Duodenal mucosa (tissue), 2 donors: ENCODE data around the gene HS3ST3B1.

Source experiments
- H3K27ac ChIP-seq: one replicate; pipeline ENCODE4 v1.7.0; 2013; ENCODE audit warnings: low read depth, low read length
- H3K27me3 ChIP-seq, 2 donors: one replicate each; pipeline ENCODE4 v1.7.0; 2013; ENCODE audit warnings: low read length in 2 of 2, control low read depth in 1 of 2; ENCODE audit not compliant: insufficient read depth in 2 of 2, control insufficient read depth in 1 of 2
- H3K36me3 ChIP-seq, 2 donors: one replicate each; pipeline ENCODE4 v1.7.0; 2013; ENCODE audit warnings: low read length in 2 of 2, control low read depth in 1 of 2; ENCODE audit not compliant: insufficient read depth in 2 of 2, control insufficient read depth in 1 of 2
- H3K4me1 ChIP-seq, 2 donors: one replicate each; pipeline ENCODE4 v1.7.0; 2013; ENCODE audit warnings: low read length in 2 of 2, control low read depth in 1 of 2; ENCODE audit not compliant: insufficient read depth in 2 of 2, control insufficient read depth in 1 of 2
- H3K4me3 ChIP-seq, 2 donors: one replicate each; pipeline ENCODE4 v1.7.0; 2013; ENCODE audit warnings: low read length in 2 of 2, low read depth in 1 of 2
- H3K9ac ChIP-seq, 2 donors: one replicate each; pipeline ENCODE4 v1.7.0; 2013; ENCODE audit warnings: low read length in 2 of 2, low read depth in 1 of 2
- H3K9me3 ChIP-seq, 2 donors: one replicate each; pipeline ENCODE4 v1.7.0; 2013; ENCODE audit warnings: low read length in 2 of 2, control low read depth in 1 of 2; ENCODE audit not compliant: control insufficient read depth in 1 of 2

The HS3ST3B1 gene

DNA sequence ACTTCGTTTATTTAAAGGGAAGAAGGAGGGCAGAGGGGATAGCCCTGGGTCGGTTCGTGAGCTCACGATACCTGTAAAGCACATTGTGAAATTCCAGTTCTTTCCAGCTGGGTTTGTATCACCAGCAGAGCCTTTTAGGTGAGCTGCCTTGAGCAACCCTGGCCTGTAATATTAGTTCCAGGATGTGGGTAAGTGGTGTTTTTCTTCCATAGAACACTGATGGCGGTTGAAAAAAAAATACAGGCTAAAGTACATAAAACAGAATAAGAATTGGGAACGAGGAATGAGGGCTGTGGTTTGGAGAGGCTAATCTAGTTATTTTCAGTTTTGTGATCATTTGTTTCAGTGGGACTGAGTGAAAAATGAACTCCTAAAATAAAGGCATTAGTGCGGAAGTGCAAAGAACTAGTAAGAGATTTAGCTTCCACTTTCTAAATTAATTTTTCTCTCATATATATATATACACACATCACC is 20.6 kb downstream of the HS3ST3B1 start:
- no peak overlapping the region for H3K4me3 ChIP-seq
- H3K27me3 ChIP-seq, result no peaks in the 10 kb centered on the region
- H3K9ac ChIP-seq, result no peak overlapping the region
- no peaks in the 10 kb centered on the region for H3K9me3 ChIP-seq
- no peak overlapping the region for H3K27ac ChIP-seq
- no peaks in the 10 kb centered on the region for H3K36me3 ChIP-seq
- peaks cover 0 to 3% of the 10 kb centered on the region in 2 donors for H3K4me1 ChIP-seq

DNA sequence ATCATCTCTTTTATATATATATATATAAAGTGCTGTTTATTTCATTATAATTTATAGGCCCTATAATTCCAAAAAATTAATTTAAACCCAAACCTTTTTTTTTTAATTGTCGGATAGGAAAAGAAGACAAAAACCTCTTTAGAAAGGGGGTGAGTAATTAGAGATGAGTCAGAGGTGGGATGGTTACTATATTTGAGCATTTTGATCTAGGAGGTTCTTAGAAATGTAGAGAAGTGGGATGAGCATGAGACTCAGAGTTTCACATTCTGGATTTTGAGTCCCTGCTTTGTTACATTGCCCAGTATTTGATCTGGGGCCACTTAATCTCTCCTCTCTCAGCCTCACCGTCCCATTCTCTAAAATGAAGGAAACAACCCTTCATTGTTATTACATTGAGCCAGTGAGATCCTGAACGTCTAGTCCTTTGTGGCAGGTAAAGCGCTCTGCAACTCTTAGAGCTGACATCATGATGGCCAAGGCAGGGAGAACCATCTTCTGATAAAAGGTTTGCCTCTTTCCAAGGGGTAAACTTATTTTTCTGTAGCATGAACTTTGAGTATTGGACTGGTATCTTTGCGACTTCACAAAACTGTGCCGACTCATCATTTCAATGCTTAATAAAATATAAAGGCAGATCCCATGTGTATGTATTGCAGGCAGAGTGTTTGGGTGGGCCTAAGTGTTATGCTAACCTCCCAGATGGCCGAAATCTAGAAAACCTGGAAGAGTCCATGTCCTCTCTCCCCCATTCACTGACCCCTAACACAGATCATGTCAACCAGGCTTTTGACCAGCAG is 21.3 kb downstream of the HS3ST3B1 start:
- Histone ChIP-seq H3K27ac (no peak overlapping the region), H3K4me3 (no peak overlapping the region), H3K36me3 (no peaks in the 10 kb centered on the region), H3K9ac (no peak overlapping the region), H3K9me3 (no peaks in the 10 kb centered on the region), H3K4me1 (peaks cover 0 to 3% of the 10 kb centered on the region in 2 donors), H3K27me3 (no peaks in the 10 kb centered on the region)

GRCh38 chr17:14323522-14323981 is 22.7 kb downstream of the HS3ST3B1 start:
- H3K27ac ChIP-seq, result no peak overlapping the region
- H3K4me3 ChIP-seq, result no peak overlapping the region
- H3K9me3 ChIP-seq, result no peaks in the 10 kb centered on the region
- H3K36me3 ChIP-seq, result no peaks in the 10 kb centered on the region
- no peak overlapping the region for H3K9ac ChIP-seq
- H3K27me3 ChIP-seq, result no peaks in the 10 kb centered on the region
- peaks cover 0 to 3% of the 10 kb centered on the region in 2 donors for H3K4me1 ChIP-seq

GRCh38 chr17:14325618-14326167 is 24.8 kb downstream of the HS3ST3B1 start:
- no peak overlapping the region for H3K9ac ChIP-seq
- no peak overlapping the region for H3K4me3 ChIP-seq
- no peaks in the 10 kb centered on the region for H3K27me3 ChIP-seq
- H3K27ac ChIP-seq, result no peak overlapping the region
- H3K9me3 ChIP-seq, result no peaks in the 10 kb centered on the region
- H3K4me1 ChIP-seq, result peaks cover 0 to 3% of the 10 kb centered on the region in 2 donors
- H3K36me3 ChIP-seq, result no peaks in the 10 kb centered on the region

- Histone ChIP-seq H3K4me3 (no peak overlapping the region), H3K4me1 (no peaks in the 10 kb centered on the region), H3K9me3 (no peaks in the 10 kb centered on the region), H3K27me3 (no peaks in the 10 kb centered on the region), H3K9ac (no peak overlapping the region), H3K36me3 (no peaks in the 10 kb centered on the region), H3K27ac (no peak overlapping the region)
These were observed 29.1 kb downstream of the HS3ST3B1 start for GRCh38 chr17:14329900-14330491.

DNA sequence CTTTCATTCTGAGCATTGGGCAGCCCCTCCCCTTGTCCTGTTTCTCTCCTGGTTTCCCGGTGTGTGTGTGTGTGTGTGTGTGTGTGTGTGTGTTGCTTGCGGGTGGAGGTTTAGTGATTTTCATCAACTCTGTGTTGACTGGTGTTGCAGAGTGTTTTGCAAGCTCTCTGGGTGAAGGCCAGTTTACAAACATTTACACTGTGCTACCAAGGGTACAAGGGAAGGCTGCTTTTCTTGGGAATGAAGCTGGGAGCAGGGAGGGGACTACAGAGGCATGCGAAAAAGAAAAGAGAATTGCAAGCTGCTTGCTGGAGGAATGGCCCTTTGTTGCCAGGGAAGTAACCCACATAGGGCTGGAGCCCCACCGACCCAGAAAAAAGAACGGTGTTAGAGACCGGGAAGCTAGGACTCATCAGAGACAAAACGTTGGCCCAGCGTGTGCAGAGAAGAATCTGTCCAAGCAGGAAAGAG is 29.6 kb downstream of the HS3ST3B1 start:
- no peaks in the 10 kb centered on the region for H3K4me1 ChIP-seq
- no peaks in the 10 kb centered on the region for H3K36me3 ChIP-seq
- no peak overlapping the region for H3K27ac ChIP-seq
- no peak overlapping the region for H3K4me3 ChIP-seq
- H3K9ac ChIP-seq, result no peak overlapping the region
- H3K9me3 ChIP-seq, result no peaks in the 10 kb centered on the region
- H3K27me3 ChIP-seq, result no peaks in the 10 kb centered on the region

GRCh38 chr17:14331225-14331981 is 30.5 kb downstream of the HS3ST3B1 start:
- Histone ChIP-seq H3K9ac (no peak overlapping the region), H3K4me3 (no peak overlapping the region), H3K36me3 (no peaks in the 10 kb centered on the region), H3K27me3 (no peaks in the 10 kb centered on the region), H3K27ac (no peak overlapping the region), H3K9me3 (no peaks in the 10 kb centered on the region), H3K4me1 (no peaks in the 10 kb centered on the region)

GRCh38 chr17:14331982-14332298 is 31.1 kb downstream of the HS3ST3B1 start:
- Histone ChIP-seq H3K4me1 (no peaks in the 10 kb centered on the region), H3K27ac (no peak overlapping the region), H3K9ac (no peak overlapping the region), H3K9me3 (no peaks in the 10 kb centered on the region), H3K4me3 (no peak overlapping the region), H3K36me3 (no peaks in the 10 kb centered on the region), H3K27me3 (no peaks in the 10 kb centered on the region)

GRCh38 chr17:14332331-14332730 is 31.4 kb downstream of the HS3ST3B1 start:
- H3K9me3 ChIP-seq, result no peaks in the 10 kb centered on the region
- H3K27me3 ChIP-seq, result no peaks in the 10 kb centered on the region
- H3K36me3 ChIP-seq, result no peaks in the 10 kb centered on the region
- no peak overlapping the region for H3K4me3 ChIP-seq
- no peak overlapping the region for H3K27ac ChIP-seq
- H3K4me1 ChIP-seq, result no peaks in the 10 kb centered on the region
- no peak overlapping the region for H3K9ac ChIP-seq

GRCh38 chr17:14333506-14333905 is 32.6 kb downstream of the HS3ST3B1 start:
- Histone ChIP-seq H3K4me1 (no peaks in the 10 kb centered on the region), H3K27ac (no peak overlapping the region)

More at GRCh38 chr17:14333506-14333905, 32.6 kb downstream of the HS3ST3B1 start:
- H3K9me3 ChIP-seq, result no peaks in the 10 kb centered on the region
- no peaks in the 10 kb centered on the region for H3K27me3 ChIP-seq
- H3K4me3 ChIP-seq, result no peak overlapping the region
- no peak overlapping the region for H3K9ac ChIP-seq
- H3K36me3 ChIP-seq, result no peaks in the 10 kb centered on the region
